GM12878 (cell line): ENCODE results near the gene POU3F3.

Experiments
- BRCA1 ChIP-seq: IDR thresholded peaks from 2 replicates; pipeline ENCODE4 v1.6.1; 2011; ENCODE audit warnings: low read depth, low read length, improper control_type of control experiment
- CBX3 ChIP-seq: fragments of 200-600 bp; sonication (generic); IDR thresholded peaks from 2 replicates; pipeline ENCODE4 v1.6.1; 2016; ENCODE audit warnings: low read depth, borderline replicate concordance
- CHD2 ChIP-seq: IDR thresholded peaks from 2 replicates; pipeline ENCODE4 v1.6.1; 2011; ENCODE audit warnings: low read depth, low read length, improper control_type of control experiment, borderline replicate concordance
- CREM ChIP-seq: IDR thresholded peaks from 2 replicates; pipeline ENCODE4 v1.6.1; 2014; ENCODE audit warnings: antibody characterized with exemption, low read depth
- RELA ChIP-seq: fragments of 450-650 bp; IDR thresholded peaks from 2 replicates; pipeline ENCODE4 v1.8.0; 2014; ENCODE audit warnings: borderline replicate concordance; ENCODE audit not compliant: partially characterized antibody
- YY1 ChIP-seq: IDR thresholded peaks from 2 replicates; pipeline ENCODE4 v1.6.1; 2011; ENCODE audit warnings: low read depth, mild to moderate bottlenecking, low read length
- ZSCAN29 ChIP-seq: fragments of 450-650 bp; IDR thresholded peaks from 2 replicates; pipeline ENCODE4 v1.6.1; 2017; ENCODE audit warnings: mild to moderate bottlenecking, moderate library complexity
- TF ChIP-seq, protein P1 (sequence below): IDR thresholded peaks from 2 replicates; pipeline ENCODE4 v1.6.1; 2012; ENCODE audit warnings: low read depth, low read length, improper control_type of control experiment

DNA sequence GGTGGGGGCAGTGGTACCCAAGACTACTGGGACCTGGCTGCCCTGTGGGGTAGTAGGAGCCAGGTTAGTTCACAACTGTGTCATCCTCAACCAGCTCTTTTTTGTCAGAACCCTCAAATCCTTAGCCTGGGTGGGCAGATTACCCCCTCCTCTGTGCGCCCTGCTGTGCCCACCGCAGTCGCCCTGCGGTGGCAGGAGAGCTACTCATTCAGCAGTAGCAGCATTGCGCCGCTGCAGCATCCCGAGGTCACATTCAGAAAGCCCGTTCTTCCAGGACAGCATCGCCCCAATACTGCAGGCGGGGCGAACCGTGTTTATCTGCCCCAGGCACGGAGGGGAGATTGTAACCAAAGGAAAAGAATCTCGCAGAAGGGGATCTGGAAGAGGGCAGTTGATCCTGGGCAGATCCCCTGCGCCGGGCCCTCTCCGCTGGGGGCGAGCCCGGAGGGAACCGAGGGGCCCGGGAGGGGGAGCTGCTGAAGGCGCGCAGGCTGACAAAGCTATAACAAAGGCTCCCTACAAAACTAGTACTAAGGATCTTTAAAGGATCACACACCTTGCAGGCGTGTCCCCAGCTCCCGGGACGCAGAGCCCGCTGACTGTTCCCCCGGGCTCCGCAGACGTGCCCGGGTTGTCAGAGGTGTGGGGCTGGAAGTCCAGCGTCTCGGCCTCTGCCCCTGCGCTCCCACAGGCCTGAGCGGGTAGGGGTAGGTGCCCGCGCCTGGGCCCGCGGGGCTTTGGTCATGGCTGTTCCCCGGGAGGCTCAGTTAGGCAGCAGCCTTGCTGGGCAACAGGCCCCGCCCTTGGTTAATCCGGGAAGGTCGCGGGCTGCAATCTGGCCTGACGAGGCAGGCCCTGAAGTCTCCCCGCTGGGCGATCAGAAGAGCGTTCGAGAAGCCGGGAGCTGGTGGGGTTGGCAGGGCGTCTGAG lies 13.2 kb downstream of the POU3F3 start:
- TF ChIP-seq CBX3 (no peak), CHD2 (no peak), ZSCAN29 (no peak), RELA (no peak), CREM (no peak), YY1 (no peak), BRCA1 (no peak)
- TF ChIP-seq, protein P1, sequence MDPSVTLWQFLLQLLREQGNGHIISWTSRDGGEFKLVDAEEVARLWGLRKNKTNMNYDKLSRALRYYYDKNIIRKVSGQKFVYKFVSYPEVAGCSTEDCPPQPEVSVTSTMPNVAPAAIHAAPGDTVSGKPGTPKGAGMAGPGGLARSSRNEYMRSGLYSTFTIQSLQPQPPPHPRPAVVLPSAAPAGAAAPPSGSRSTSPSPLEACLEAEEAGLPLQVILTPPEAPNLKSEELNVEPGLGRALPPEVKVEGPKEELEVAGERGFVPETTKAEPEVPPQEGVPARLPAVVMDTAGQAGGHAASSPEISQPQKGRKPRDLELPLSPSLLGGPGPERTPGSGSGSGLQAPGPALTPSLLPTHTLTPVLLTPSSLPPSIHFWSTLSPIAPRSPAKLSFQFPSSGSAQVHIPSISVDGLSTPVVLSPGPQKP = no peak
